ENCODE results near the gene DCXR.

DNA sequence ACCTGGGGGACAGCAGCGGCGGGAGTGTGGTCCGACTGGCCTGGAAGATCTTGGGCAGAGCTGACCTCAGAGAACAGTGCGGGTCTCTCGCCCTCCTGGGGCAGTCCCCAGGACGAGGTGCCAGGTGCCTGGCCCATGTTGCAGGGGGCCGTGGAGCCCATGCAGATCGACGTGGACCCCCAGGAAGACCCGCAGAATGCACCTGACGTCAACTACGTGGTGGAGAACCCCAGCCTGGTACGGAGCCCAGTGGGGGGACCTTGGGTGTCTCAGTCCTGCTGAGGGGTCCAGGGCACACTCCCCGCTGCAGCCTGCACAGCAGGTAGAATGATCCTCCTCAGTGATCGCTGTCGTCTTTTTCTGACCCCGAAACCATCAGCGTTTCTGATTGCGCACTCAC, 15.6 kb upstream of the DCXR start:
- TF ChIP-seq POLR2A (IDR thresholded peaks at IDR 0.05; ENCODE audit: low read depth, low read length) (no peak), TAF1 (IDR thresholded peaks at IDR 0.05; ENCODE audit: low read depth, low read length) (no peak), POLR2AphosphoS5 (IDR thresholded peaks at IDR 0.05; ENCODE audit: low read depth, low read length) (no peak), SPI1 (IDR thresholded peaks at IDR 0.05; ENCODE audit: low read depth, low read length) (no peak), POU2F2 (IDR thresholded peaks at IDR 0.05; ENCODE audit: low read depth, low read length) (no peak), PAX5 (IDR thresholded peaks at IDR 0.05; ENCODE audit: insufficient read depth, low read length, severe bottlenecking) (no peak)
